Skeletal muscle satellite cell (primary cell): ENCODE results near the gene SOHLH1. TPM values are rescaled to one million over a fixed set of nuclear protein-coding genes. Genes with fewer than 3 reads are reported as not detected.

Source experiments
- H3K27me3 ChIP-seq: 2 replicates; pipeline ENCODE4 v1.7.0; 2013; ENCODE audit warnings: low read length; ENCODE audit not compliant: control insufficient read depth, insufficient read depth
- H3K36me3 ChIP-seq: 2 replicates; pipeline ENCODE4 v1.7.0; 2013; ENCODE audit warnings: mild to moderate bottlenecking, control low read depth, low read length; ENCODE audit not compliant: insufficient read depth
- H3K4me1 ChIP-seq: 2 replicates; pipeline ENCODE4 v1.7.0; 2013; ENCODE audit warnings: low read length; ENCODE audit not compliant: control insufficient read depth, insufficient read depth
- H3K4me2 ChIP-seq: 2 replicates; pipeline ENCODE4 v1.7.0; 2013; ENCODE audit warnings: mild to moderate bottlenecking, low read length
- H3K4me3 ChIP-seq: 2 replicates; pipeline ENCODE4 v1.7.0; 2013; ENCODE audit warnings: low read length
- H3K9ac ChIP-seq: 2 replicates; pipeline ENCODE4 v1.7.0; 2013; ENCODE audit warnings: mild to moderate bottlenecking, low read depth, low read length, moderate library complexity
- H3K9me3 ChIP-seq: replicated peaks from 2 replicates; pipeline ENCODE4 v1.7.0; 2013; ENCODE audit warnings: mild to moderate bottlenecking, control low read depth, low read length
- total RNA-seq: library from RNA; depleted of rRNA; stranded (reverse); fragments of >200 nt; gene quantifications from 2 replicates; pipeline ENCODE4 v1.2.3, GENCODE V29; 2012; rRNA removed

Gene SOHLH1, protein sequence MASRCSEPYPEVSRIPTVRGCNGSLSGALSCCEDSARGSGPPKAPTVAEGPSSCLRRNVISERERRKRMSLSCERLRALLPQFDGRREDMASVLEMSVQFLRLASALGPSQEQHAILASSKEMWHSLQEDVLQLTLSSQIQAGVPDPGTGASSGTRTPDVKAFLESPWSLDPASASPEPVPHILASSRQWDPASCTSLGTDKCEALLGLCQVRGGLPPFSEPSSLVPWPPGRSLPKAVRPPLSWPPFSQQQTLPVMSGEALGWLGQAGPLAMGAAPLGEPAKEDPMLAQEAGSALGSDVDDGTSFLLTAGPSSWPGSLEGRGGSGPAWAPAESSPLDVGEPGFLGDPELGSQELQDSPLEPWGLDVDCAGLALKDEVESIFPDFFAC
- under 0.01 TPM in 1 of 2 replicates, not detected in the other for total RNA-seq

- H3K4me2 ChIP-seq, result no peak within 1 kb of the TSS
- H3K9me3 ChIP-seq, result no peaks in the 10 kb centered on the region
- H3K4me3 ChIP-seq, result no peak within 1 kb of the TSS
- no peaks in the 10 kb centered on the region for H3K36me3 ChIP-seq
- no peak within 1 kb of the TSS for H3K9ac ChIP-seq
- H3K4me1 ChIP-seq, result peaks cover 12% of the 10 kb centered on the region
- peaks cover 27% of the 10 kb centered on the region for H3K27me3 ChIP-seq
Measured at GRCh38 chr9:135699440-135699839, at the start of gene SOHLH1. Gene SOHLH1, minus strand, starts transcription at chr9:135699481. Its CDS starts 14 bp downstream, at chr9:135699467.

- Histone ChIP-seq H3K4me3 (no peak overlapping the region), H3K9me3 (no peaks in the 10 kb centered on the region), H3K9ac (no peak overlapping the region), H3K4me2 (no peak overlapping the region), H3K36me3 (no peaks in the 10 kb centered on the region), H3K27me3 (peaks cover 14% of the 10 kb centered on the region), H3K4me1 (no peaks in the 10 kb centered on the region)
Measured at GRCh38 chr9:135748676-135749075, 49.4 kb upstream of the SOHLH1 start.

GRCh38 chr9:135747311-135747710 is 48.0 kb upstream of the SOHLH1 start:
- Histone ChIP-seq H3K27me3 (peaks cover 16% of the 10 kb centered on the region), H3K9me3 (no peaks in the 10 kb centered on the region), H3K9ac (no peak overlapping the region), H3K4me1 (no peaks in the 10 kb centered on the region), H3K4me2 (no peak overlapping the region), H3K36me3 (no peaks in the 10 kb centered on the region), H3K4me3 (no peak overlapping the region)

GRCh38 chr9:135746565-135746964 is 47.3 kb upstream of the SOHLH1 start:
- Histone ChIP-seq H3K9me3 (no peaks in the 10 kb centered on the region), H3K27me3 (peaks cover 19% of the 10 kb centered on the region), H3K36me3 (no peaks in the 10 kb centered on the region), H3K4me2 (no peak overlapping the region), H3K9ac (no peak overlapping the region), H3K4me1 (no peaks in the 10 kb centered on the region), H3K4me3 (no peak overlapping the region)

- Histone ChIP-seq H3K4me2 (no peak overlapping the region), H3K36me3 (no peaks in the 10 kb centered on the region), H3K9me3 (no peaks in the 10 kb centered on the region), H3K9ac (no peak overlapping the region), H3K27me3 (peaks cover 24% of the 10 kb centered on the region), H3K4me1 (no peaks in the 10 kb centered on the region), H3K4me3 (no peak overlapping the region)
Measured at GRCh38 chr9:135745686-135746324, 46.5 kb upstream of the SOHLH1 start.

DNA sequence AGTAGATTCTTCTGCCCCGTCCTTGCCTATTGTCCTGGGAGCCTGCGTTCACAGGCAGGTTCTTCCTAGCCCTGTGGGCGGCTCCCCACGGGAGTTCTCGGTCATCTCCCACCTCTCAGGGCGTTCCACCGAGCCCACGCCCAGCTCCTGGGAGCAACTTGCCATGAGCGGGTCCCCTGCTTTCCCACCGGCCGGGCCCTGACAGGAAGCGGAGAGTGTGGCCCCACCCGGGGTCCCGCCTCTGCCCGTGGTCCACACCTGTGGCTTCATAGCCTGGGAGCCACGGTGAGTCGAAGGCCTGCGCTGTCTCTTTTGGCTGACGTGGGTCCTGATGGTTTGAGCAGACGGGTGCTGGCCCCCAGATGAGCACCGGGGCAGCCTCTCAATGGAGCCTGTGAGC is 45.9 kb upstream of the SOHLH1 start:
- H3K9me3 ChIP-seq, result no peaks in the 10 kb centered on the region
- H3K27me3 ChIP-seq, result peaks cover 29% of the 10 kb centered on the region
- H3K9ac ChIP-seq, result no peak overlapping the region
- no peaks in the 10 kb centered on the region for H3K4me1 ChIP-seq
- no peak overlapping the region for H3K4me2 ChIP-seq
- no peaks in the 10 kb centered on the region for H3K36me3 ChIP-seq
- no peak overlapping the region for H3K4me3 ChIP-seq

GRCh38 chr9:135744333-135745070 is 45.2 kb upstream of the SOHLH1 start:
- no peak overlapping the region for H3K4me2 ChIP-seq
- no peak overlapping the region for H3K9ac ChIP-seq
- H3K4me3 ChIP-seq, result no peak overlapping the region
- H3K36me3 ChIP-seq, result no peaks in the 10 kb centered on the region
- H3K4me1 ChIP-seq, result no peaks in the 10 kb centered on the region
- H3K27me3 ChIP-seq, result peaks cover 29% of the 10 kb centered on the region
- no peaks in the 10 kb centered on the region for H3K9me3 ChIP-seq

DNA sequence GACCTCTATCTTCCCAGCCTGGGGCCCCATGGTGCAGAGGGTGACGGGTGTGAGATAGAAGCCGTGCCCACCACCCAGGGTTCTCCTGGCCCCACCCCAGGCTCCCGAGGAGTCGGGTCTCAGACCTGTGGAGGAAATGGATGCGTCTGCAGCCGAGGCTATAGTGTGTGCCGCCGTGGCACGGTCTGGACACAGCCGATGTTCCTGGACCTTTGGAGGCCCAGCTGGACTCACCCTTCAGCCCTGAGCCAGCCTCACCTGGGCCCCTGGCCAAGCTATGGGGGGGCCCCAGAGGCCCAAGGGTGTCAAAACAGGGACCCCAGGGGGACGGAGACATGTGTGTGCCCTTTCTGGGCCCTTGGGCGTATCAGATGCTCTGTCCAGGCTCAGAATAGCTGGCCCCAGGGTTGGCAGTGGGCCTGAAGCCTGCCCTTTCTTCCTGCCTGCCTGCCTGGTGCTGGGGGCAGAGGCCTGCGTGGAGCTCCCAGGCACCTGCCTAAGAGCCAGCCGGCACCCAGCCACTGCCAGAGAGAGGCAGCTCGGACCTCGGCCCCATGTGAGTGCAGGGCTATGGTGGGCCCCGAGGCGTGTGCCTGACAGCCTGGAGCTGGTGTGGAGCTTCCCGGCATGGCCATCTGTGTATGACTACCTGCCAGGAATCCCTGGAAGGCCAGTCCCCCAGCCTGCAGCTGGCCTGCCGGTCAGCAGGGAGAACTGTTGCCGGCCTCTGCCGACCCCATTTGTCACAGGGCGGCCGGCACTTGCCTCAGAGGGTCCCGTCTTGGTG is 44.5 kb upstream of the SOHLH1 start:
- Histone ChIP-seq H3K4me2 (no peak overlapping the region), H3K36me3 (no peaks in the 10 kb centered on the region), H3K9ac (no peak overlapping the region), H3K27me3 (peaks cover 27% of the 10 kb centered on the region), H3K4me3 (no peak overlapping the region), H3K4me1 (no peaks in the 10 kb centered on the region), H3K9me3 (no peaks in the 10 kb centered on the region)

GRCh38 chr9:135743021-135743420 is 43.7 kb upstream of the SOHLH1 start:
- Histone ChIP-seq H3K9ac (no peak overlapping the region), H3K4me1 (no peaks in the 10 kb centered on the region), H3K4me3 (no peak overlapping the region), H3K4me2 (no peak overlapping the region), H3K36me3 (no peaks in the 10 kb centered on the region), H3K27me3 (peaks cover 23% of the 10 kb centered on the region), H3K9me3 (no peaks in the 10 kb centered on the region)

DNA sequence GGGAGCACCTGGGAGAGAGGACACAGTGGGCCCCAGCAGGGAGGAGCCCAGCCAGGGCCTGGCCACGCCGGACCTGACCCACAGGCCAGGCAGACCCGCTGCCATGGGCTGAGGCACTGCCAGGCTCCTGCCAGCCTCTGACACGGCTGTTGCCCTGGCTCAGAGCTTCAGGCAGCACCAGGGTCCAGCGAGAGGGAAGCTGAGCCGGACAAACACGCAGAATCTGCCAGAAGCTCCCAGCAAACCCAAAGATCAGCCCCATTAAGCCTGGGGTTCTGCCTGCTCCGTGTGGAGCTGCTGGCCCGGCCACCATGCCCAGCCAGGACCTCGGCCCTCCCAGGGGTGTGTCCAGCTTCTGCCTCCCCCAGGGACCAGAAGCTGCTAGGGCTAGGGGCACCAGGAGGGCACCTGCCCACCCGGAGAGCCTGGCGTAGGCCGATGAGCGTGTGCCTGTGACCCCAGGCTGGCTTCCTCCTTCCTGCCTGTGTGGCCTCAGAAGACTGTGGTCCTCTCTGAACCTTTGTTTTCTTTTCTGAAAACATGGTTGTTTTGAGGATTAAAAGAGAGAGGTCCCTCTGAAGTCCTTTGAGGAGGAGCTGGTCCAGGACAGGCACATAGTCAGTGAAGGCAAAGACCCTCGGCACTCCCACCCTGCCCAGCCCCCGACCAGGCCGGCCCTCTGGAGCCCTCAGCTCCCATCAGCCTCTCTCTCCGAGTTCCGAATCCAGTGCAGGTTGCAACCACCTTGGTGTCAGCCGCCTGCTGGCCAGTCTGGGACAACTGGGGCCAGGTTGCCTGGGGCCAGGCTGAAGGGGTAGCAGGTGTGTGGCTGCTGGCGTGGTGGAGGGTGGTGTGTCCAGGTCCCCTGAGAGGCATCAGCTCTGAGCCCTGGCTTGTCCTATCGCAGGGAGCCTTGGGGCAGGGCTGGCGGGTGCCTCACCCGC is 42.3 kb upstream of the SOHLH1 start:
- H3K36me3 ChIP-seq, result no peaks in the 10 kb centered on the region
- H3K27me3 ChIP-seq, result peaks cover 23% of the 10 kb centered on the region
- H3K9me3 ChIP-seq, result no peaks in the 10 kb centered on the region
- H3K4me3 ChIP-seq, result no peak overlapping the region
- H3K4me1 ChIP-seq, result no peaks in the 10 kb centered on the region
- H3K4me2 ChIP-seq, result no peak overlapping the region
- H3K9ac ChIP-seq, result no peak overlapping the region
